DND-41 (cell line): ENCODE data around the gene GIMAP7.

ENCODE experiments used
- EZH2 ChIP-seq: IDR thresholded peaks from 3 replicates; pipeline ENCODE4 v1.6.1; 2012; ENCODE audit warnings: borderline replicate concordance, low read depth, mild to moderate bottlenecking, moderate library complexity, low read length, inconsistent platforms; ENCODE audit not compliant: severe bottlenecking
- TF ChIP-seq, protein P1 (sequence below): IDR thresholded peaks from 2 replicates; pipeline ENCODE4 v1.5.1; 2012; ENCODE audit warnings: borderline replicate concordance, low read length, moderate library complexity, mild to moderate bottlenecking; ENCODE audit not compliant: poor library complexity, severe bottlenecking; ENCODE audit errors: extremely low read depth

DNA sequence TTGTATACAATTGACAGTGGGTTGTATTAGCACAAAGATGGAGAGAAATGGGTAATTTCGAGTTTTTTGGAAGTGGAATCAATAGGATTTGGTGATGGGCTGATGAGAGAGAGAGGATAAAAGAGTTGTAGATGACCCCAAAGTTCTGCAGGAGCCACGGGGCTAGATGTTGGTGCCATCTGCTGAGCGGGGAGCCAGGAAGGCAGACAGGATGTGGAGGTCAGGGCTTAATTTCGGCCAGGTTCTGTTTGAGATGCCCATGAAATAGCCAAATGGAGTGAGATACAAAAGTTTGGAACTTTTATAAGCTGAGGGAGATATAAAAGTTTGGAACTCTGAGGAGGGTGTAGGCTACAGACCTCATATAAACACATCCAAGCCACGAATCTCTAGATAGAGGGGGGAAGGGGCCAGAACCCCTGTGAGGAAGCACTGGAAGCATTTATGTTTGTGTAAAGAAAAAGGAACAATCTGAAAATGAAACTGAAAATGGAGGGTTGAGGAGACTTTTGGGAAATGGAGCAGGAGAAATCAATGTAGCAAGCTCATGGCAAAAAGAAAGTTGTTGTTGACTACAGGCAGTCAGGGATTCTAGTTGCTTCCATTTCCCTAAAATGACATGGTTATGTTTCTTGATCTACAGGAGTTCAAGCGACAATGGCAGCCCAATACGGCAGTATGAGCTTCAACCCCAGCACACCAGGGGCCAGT, 54.7 kb downstream of the GIMAP7 start:
- TF ChIP-seq, protein P1, sequence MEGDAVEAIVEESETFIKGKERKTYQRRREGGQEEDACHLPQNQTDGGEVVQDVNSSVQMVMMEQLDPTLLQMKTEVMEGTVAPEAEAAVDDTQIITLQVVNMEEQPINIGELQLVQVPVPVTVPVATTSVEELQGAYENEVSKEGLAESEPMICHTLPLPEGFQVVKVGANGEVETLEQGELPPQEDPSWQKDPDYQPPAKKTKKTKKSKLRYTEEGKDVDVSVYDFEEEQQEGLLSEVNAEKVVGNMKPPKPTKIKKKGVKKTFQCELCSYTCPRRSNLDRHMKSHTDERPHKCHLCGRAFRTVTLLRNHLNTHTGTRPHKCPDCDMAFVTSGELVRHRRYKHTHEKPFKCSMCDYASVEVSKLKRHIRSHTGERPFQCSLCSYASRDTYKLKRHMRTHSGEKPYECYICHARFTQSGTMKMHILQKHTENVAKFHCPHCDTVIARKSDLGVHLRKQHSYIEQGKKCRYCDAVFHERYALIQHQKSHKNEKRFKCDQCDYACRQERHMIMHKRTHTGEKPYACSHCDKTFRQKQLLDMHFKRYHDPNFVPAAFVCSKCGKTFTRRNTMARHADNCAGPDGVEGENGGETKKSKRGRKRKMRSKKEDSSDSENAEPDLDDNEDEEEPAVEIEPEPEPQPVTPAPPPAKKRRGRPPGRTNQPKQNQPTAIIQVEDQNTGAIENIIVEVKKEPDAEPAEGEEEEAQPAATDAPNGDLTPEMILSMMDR: no peak
- no peak for TF ChIP-seq EZH2
